ENCODE data around the gene TOGARAM1. TPM values are rescaled to one million over a fixed set of nuclear protein-coding genes. Genes with fewer than 3 reads are reported as not detected.
A peak's percentile ranks its signal among the peaks of the same experiment; 100 is the strongest.
"Not testable (repeated sequence)": the region's sequence is repeated elsewhere in the genome, so short reads cannot be mapped to it uniquely, and the experiment has no call there.

The TOGARAM1 gene
- total RNA-seq, 1 donor from 2014 or later, result 40.5 TPM

- no peak for DNase-seq (ENCODE audit: low read depth)
Observed at GRCh38 chr14:45038865-45039264, 76.9 kb downstream of the TOGARAM1 start.

GRCh38 chr14:45039390-45039789 lies 77.4 kb downstream of the TOGARAM1 start:
- no peak for DNase-seq (ENCODE audit: low read depth)

- no peak for DNase-seq (ENCODE audit: low read depth)
Observed at GRCh38 chr14:45041641-45042040, 79.7 kb downstream of the TOGARAM1 start.

DNA sequence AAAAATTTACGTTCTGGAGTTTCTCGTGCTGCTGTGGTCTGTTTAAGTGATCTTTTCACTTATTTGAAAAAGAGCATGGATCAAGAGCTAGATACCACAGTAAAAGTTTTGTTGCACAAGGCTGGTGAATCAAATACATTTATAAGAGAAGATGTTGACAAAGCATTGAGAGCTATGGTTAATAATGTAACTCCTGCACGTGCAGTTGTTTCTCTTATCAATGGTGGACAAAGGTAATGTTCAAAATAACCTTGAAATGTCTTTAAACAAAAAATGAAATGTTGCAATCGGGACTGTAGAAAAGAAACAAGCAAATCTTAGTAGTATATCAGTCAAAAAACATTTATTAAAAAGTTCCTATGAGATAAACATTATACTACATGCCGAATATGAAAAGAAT lies 82.6 kb downstream of the TOGARAM1 start:
- no peak for DNase-seq (ENCODE audit: low read depth)

DNA sequence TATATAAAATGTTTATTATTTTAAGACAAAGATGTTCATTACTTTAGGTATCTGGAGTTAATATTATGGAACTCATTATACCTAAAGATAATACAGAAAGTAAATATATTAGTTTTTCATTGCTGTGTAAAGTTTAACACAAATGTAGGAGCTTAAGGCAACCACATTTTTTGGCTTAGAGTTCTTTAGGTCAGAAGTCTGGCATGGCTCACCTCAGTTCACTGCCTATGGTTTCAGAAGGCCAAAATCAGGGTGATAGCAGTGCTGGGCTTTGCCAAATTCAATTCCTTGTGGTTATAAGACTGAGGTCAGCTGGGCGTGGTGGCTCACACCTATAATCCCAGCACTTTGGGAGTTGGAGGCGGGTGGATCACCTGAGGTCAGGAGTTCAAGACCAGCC lies 86.4 kb downstream of the TOGARAM1 start:
- no peak for DNase-seq (ENCODE audit: low read depth)

DNA sequence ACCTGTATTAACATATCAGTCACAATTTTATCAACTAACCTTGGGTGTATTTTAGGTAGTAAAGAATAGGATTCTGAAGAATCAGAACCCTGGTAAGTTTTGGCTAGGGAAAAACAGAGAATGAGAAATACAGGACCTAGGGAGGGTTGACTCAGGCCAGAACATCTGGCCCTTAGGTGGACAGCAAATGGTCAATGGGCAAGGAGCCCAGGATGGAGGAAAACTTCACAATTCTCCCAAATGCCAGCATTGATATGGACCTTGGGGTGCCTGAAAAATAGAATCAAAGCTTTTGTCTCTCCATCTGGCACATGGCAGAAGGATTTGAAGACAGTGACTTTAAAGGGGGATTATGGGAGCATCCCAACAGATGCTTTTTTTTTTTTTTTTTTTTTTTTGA lies 89.2 kb downstream of the TOGARAM1 start:
- no peak for DNase-seq (ENCODE audit: low read depth)

DNA sequence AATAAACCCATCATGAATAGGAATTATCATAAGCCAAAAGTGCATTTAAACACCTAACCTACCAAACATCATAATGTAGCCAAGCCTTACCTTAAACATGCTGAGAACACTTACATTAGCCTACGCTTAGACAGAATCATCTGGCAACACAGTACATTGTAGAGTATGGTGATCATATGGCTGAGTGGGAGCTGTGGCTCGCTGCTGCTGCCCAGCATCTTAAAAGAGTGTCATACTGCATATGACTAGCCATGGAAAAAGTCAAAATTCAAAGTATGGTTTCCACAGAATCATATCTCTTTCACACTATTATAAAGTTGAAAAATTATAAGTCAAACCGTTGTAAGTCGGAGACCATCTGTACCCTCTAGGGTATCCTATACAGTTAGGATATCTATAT lies 89.9 kb downstream of the TOGARAM1 start:
- DNase-seq (ENCODE audit: low read depth), result no peak

DNA sequence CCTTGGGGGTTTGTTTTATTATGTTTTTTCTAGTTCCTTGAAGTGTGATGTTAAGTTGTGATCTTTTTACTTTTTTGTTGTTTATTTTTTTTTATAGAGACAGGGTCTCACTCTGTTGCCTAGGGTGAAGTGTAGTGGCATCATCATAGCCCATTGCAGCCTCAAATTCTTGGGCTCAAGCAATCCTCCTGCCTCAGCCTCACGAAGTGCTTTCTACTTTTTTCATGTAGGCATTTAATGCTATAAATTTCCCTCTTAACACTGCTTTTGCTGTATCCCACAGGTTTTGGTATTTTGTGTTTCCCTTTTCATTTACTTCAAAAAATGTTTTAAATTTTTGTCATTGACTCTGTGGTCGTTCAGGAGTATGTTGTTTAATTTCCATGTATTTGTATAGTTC lies 95.4 kb downstream of the TOGARAM1 start:
- no peak for DNase-seq (ENCODE audit: low read depth)

DNA sequence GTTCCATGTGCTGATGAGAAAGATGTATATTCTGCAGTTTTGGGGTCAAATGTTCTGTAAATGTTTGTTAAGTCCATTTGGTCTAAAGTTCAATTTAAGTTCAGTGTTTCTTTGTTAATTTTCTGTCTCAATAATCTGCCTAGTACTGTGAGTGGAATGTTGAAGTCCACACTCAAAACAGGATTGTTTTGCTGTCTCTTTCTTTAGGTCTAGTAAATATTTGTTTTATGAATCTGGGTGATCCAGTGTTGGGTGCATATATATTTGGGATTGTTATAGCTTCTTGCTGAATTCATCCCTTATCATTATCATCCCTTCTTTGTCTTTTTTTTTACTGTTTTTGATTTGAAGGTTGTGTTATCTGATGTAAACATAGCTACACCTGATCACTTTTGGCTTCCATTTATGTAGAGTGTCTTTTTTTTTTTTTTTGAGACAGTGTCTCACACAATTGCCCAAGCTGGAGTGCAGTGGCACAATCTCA lies 95.9 kb downstream of the TOGARAM1 start:
- DNase-seq (ENCODE audit: low read depth), result no peak

DNA sequence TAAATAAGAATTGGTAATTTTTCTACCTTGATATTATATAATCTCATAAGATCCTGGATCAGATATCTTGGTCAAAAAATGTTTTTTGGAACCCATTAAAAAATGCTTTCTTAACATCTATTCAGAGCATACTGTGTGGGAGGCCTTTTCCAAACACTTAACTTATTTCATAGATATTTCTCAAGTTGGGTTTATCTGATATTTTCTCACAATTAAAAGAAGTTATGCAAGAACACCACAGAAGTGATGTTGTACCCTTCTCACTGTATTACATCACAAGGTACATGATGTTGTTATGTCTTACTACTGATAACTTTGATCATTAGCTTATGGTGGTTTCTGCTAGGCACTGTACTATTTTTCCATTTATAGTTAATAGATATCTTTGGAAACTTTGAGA lies 98.6 kb downstream of the TOGARAM1 start:
- no peak for DNase-seq (ENCODE audit: low read depth)

DNA sequence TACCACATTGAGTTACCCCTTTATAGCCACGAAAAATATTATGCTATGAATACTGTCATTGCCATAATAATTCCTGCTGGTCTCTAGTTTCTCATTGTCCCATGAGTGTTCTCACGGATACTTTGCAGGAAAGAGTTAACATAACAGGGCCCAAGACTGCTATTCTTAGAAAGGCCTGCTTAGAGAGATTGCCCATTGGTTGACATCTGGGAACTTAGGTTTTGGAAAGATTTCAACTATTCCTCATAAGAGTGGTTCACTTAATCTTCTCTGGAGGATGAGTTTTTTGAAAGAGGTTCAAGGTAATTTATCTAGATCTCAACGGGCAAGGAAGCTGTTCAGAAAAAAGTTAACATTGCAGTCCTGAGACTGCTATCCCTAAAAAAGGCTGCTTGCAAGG lies 103.5 kb downstream of the TOGARAM1 start:
- no peak for DNase-seq (ENCODE audit: low read depth)

DNA sequence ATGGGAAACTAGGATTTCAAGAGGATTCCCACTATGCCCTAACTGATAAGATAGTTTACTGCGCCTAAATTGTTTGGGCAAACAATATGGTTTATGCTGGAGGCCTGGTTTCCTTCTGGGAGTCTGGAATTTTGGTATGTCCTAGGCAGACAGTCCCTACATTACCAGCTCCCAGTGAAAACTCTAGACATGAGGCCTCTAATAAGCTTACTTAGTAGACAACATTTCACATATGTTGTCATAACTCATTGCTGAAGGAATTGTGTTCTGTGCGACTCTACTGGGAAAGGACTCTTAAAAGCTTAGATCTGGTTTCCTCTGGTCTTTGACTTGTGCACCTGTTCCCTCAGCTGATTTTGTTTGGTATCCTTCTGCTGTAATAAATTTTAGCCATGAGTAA lies 104.0 kb downstream of the TOGARAM1 start:
- DNase-seq (ENCODE audit: low read depth), result no peak

DNA sequence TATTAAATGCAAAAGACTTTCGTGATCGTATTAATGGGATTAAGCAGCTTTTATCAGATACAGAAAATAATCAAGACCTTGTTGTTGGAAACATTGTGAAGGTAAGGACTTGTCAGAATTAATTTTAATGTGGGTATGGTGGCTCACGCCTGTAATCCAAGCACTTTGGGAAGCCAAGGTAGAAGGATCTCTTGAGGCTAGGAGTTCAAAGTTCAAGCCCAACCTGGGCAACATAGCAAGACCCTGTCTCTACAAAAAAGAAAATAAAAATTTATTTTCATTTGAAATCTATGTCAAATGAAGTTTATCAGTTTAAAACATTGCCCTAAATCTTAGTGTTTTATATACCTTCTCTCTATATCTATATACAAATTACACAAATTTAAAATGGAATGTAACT lies 104.7 kb downstream of the TOGARAM1 start:
- no peak for DNase-seq (ENCODE audit: low read depth)

- no peak for DNase-seq (ENCODE audit: low read depth)
Observed at GRCh38 chr14:45068396-45068795, 106.4 kb downstream of the TOGARAM1 start.

DNA sequence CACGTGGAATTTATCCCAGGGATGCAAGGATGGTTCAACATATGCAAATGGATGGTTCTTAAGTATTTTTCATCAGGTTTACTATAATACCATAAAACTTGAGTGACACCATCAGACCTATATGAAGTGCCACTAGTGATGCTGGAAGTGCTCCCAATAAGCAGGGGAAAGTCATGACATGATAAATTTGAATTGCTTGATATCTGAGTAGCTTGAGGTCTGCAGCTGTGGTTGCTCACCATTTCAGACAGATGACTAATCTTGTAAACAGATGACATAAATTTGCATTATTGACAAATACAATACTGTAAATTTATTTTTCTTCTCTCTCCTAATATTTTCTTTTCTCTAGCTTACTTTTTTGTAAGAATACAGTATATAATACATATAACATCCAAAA lies 108.2 kb downstream of the TOGARAM1 start:
- no peak for DNase-seq (ENCODE audit: low read depth)

DNA sequence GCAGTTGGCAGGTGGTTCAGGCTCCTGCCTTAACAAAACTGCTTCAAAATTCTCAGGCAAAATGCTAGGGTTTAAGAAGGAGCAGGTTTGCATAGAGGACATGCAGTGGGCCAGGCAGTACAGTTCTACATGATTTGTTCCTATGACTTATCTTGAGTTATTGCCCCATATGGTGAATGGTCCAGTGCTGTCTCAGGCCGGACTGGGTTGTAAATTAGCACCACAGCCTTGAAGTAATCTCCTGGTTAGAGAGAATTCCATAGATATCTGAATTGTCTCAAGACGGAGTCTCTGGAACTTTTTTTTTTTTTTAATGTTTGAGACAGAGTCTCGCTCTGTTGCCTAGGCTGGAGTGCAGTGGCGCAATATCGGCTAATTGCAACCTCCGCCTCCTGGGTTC lies 110.1 kb downstream of the TOGARAM1 start:
- no peak for DNase-seq (ENCODE audit: low read depth)

DNA sequence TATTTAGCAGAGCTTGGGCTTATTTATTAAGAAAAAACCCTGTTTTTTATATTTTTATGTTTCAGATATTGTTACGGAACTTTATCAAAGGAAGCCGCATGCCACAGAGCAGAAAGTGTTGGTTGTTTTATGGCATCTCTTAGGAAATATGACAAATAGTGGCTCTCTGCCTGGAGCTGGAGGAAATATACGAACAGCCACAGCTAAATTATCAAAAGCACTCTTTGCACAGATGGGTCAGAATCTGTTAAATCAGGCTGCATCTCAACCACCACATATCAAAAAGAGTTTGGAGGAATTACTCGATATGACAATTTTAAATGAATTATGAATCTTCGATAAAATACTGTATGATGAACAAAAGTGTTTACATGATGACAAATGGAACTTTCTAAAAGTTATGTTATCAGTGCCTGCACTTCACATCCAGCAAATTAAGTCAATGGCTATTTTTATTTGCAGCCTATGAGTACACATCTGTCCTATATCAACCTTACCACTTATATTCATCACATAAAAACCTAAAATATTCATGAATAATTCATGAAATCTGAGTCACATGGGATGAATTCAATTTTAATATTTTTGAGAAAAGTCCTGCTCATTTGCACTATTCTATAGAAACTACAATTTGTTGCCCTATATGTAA lies 111.4 kb downstream of the TOGARAM1 start:
- no peak for DNase-seq (ENCODE audit: low read depth)

DNA sequence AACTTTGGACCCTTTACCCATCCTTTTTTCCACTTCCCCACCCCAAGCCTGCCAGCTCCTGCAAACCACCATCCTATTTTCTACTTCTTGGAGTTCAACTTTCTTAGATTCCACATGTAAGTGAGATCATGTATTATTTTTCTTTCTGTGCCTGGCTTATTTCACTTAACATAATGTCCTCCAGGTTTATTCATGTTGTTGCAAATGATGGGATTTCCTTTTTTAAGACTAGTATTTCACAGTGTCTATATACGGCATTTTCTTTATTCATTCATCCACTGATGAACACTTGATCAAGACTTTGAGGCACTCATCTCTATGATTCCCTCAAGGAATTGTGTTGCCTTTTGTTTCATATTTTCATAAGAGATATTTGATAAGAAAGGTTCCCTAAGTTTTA lies 116.3 kb downstream of the TOGARAM1 start:
- DNase-seq (ENCODE audit: low read depth), result no peak

DNA sequence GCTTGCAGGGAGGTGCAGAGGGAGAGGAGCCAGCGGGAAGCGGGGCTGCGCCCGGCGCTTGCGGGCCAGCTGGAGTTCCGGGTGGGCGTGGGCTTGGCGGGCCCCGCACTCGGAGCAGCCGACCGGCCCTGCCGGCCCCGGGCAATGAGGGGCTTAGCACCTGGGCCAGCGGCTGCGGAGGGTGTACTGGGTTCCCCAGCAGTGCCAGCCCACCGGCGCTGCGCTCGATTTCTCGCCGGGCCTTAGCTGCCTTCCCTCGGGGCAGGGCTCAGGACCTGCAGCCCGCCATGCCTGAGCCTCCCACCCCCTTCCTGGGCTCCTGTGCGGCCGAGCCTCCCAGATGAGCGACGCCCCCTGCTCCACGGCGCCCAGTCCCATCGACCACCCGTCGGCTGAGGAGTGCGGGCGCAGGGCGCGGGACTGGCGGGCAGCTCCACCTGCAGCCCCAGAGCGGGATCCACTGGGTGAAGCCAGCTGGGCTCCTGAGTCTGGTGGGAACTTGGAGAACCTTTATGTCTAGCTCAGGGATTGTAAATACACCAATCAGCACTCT lies 118.5 kb downstream of the TOGARAM1 start:
- not testable (repeated sequence) for DNase-seq (ENCODE audit: low read depth)

DNA sequence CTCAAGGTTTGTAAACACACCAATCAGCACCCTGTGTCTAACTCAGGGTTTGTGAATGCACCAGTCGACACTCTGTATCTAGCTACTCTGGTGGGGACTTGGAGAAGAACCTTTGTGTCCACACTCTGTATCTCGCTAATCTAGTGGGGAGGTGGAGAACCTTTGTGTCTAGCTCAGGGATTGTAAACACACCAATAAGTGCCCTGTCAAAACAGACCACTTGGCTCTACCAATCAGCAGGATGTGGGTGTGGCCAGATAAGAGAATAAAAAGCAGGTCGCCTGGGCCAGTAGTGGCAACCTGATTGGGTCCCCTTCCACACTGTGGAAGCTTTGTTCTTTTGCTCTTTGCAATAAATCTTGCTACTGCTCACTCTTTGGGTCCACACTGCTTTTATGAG lies 119.1 kb downstream of the TOGARAM1 start:
- DNase-seq (ENCODE audit: low read depth), result not testable (repeated sequence)

- DNase-seq (ENCODE audit: low read depth), result no peak
Observed at GRCh38 chr14:45082420-45082819, 120.4 kb downstream of the TOGARAM1 start.

DNA sequence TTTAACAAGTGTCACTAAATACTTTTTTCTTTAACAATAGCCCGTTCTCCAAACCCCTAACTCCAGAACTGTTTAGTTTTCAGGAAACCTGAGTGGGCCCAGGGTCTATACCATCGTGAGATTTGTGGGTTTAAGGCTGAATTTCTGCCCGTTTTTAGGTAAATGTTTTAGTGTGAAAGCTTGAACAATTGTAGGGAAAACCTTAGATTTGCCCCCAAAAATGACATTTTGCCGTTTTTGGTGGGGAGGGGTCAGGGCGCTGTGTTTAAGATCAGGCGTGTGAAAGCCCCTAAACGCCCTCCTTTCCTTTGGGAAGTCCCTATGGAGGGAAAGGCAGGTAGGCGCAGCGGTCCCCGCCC lies 121.6 kb downstream of the TOGARAM1 start:
- DNase-seq (ENCODE audit: low read depth), result no peak

- DNase-seq (ENCODE audit: low read depth), result peak; percentile 79
Observed at GRCh38 chr14:45083976-45084722, 122.2 kb downstream of the TOGARAM1 start, which contains the start of gene PRPF39. Gene PRPF39 (plus strand): TSS chr14:45084116. CDS start chr14:45095240, 11,124 bp downstream.

All from renal cortical epithelial cell (primary cell).